SK-N-SH (cell line): ENCODE measurements around the gene ATP8A2. TPM values are rescaled to one million over a fixed set of nuclear protein-coding genes. Genes with fewer than 3 reads are reported as not detected.

Source experiments
- CTCF ChIA-PET: fragments of 300-600, 350-600 bp; formaldehyde crosslinking; extraction: SDS; loops from one replicate; lab custom pipeline; 2021; lab: Yijun Ruan, JAX
- POLR2A ChIA-PET: fragments of 350-600 bp; sonication (Branson Sonifier 250); formaldehyde crosslinking; extraction: SDS; loops from one replicate; lab custom pipeline; 2020; ENCODE audit warnings: antibody characterized with exemption, inconsistent platforms; lab: Yijun Ruan, JAX
- DNase-seq: peaks from one replicate; pipeline ENCODE4 v3.0.0; 2012
- H2AFZ ChIP-seq: fragments of 200-600 bp; sonication (generic); 2 replicates; pipeline ENCODE4 v1.8.1; 2016; ENCODE audit warnings: antibody characterized with exemption, mild to moderate bottlenecking, low read depth
- H3F3A ChIP-seq: fragments of 200-600 bp; sonication (generic); replicated peaks from 2 replicates; pipeline ENCODE3; 2016; ENCODE audit warnings: antibody characterized with exemption, mild to moderate bottlenecking; ENCODE audit not compliant: insufficient read depth
- H3K27ac ChIP-seq, 2 experiments: fragments of 200-500 bp in 1 of 2; fragments of 200-600 bp in 1 of 2; sonication (Bioruptor generic) in 1 of 2; sonication (generic), shearing (Covaris generic) in 1 of 2; 2 replicates each; pipeline versions ENCODE4 v1.5.1 to v1.6.1; 2014 to 2016; ENCODE audit warnings: low read depth in 2 of 2, inconsistent platforms in 1 of 2, low read length in 1 of 2, mild to moderate bottlenecking in 1 of 2, mixed read lengths in 1 of 2
- H3K27me3 ChIP-seq: fragments of 200-600 bp; sonication (generic), shearing (Covaris generic); 2 replicates; pipeline ENCODE4 v1.6.1; 2016; ENCODE audit warnings: mixed run types; ENCODE audit not compliant: insufficient read depth
- H3K36me3 ChIP-seq, 2 experiments: fragments of 200-500 bp in 1 of 2; fragments of 200-600 bp in 1 of 2; sonication (Bioruptor generic) in 1 of 2; sonication (generic) in 1 of 2; replicated peaks in 1 of 2; 2 replicates each; pipeline versions ENCODE3 to v1.5.1; 2014 to 2016; ENCODE audit warnings: low read length in 1 of 2, mild to moderate bottlenecking in 1 of 2; ENCODE audit not compliant: insufficient read depth in 2 of 2, control insufficient read depth in 1 of 2
- H3K4me1 ChIP-seq, 2 experiments: fragments of 200-500 bp in 1 of 2; fragments of 200-600 bp in 1 of 2; sonication (Bioruptor generic) in 1 of 2; sonication (generic), shearing (Covaris generic) in 1 of 2; 2 replicates each; pipeline versions ENCODE4 v1.5.1 to v1.6.1; 2014 to 2016; ENCODE audit warnings: low read depth in 1 of 2, low read length in 1 of 2, mixed run types in 1 of 2; ENCODE audit not compliant: insufficient read depth in 2 of 2, control insufficient read depth in 1 of 2
- H3K4me2 ChIP-seq: fragments of 200-600 bp; sonication (generic), shearing (Covaris generic); 2 replicates; pipeline ENCODE4 v1.6.1; 2017; ENCODE audit warnings: mixed run types
- H3K4me3 ChIP-seq, 2 experiments: fragments of 200-500 bp in 1 of 2; fragments of 200-600 bp in 1 of 2; sonication (Bioruptor generic) in 1 of 2; sonication (generic), shearing (Covaris generic) in 1 of 2; 2 replicates each; pipeline versions ENCODE4 v1.5.1 to v1.8.1; 2014 to 2016; ENCODE audit warnings: low read depth in 2 of 2, inconsistent platforms in 1 of 2, low read length in 1 of 2, mild to moderate bottlenecking in 1 of 2, mixed read lengths in 1 of 2, moderate library complexity in 1 of 2
- H3K79me2 ChIP-seq: fragments of 200-600 bp; sonication (generic); 2 replicates; pipeline ENCODE4 v1.8.1; 2017; ENCODE audit warnings: mild to moderate bottlenecking; ENCODE audit not compliant: insufficient read depth
- H3K9ac ChIP-seq: fragments of 200-600 bp; sonication (generic); 2 replicates; pipeline ENCODE4 v1.6.1; 2017; ENCODE audit warnings: mixed run types
- H3K9me2 ChIP-seq: fragments of 200-600 bp; sonication (generic); 2 replicates; pipeline ENCODE4 v1.6.1; 2017; ENCODE audit warnings: mixed run types
- H3K9me3 ChIP-seq: fragments of 200-600 bp; sonication (generic); 2 replicates; pipeline ENCODE4 v1.6.1; 2017; ENCODE audit warnings: mixed run types, mild to moderate bottlenecking, moderate library complexity
- H4K20me1 ChIP-seq: fragments of 200-600 bp; sonication (generic); 2 replicates; pipeline ENCODE4 v1.6.1; 2017; ENCODE audit warnings: mild to moderate bottlenecking, mixed run types; ENCODE audit not compliant: insufficient read depth
- FOXM1 ChIP-seq: IDR thresholded peaks from 2 replicates; pipeline ENCODE4 v1.4.0; 2012; ENCODE audit warnings: low read depth, mild to moderate bottlenecking
- GABPA ChIP-seq: IDR thresholded peaks from 2 replicates; pipeline ENCODE4 v1.4.0; 2012; ENCODE audit warnings: low read depth, mild to moderate bottlenecking
- IRF3 ChIP-seq: fragments of 150-350 bp; IDR thresholded peaks from 2 replicates; pipeline ENCODE4 v1.6.1; 2016; ENCODE audit warnings: mild to moderate bottlenecking, low read depth, low read length
- NFIC ChIP-seq: IDR thresholded peaks from 2 replicates; pipeline ENCODE4 v1.4.0; 2012; ENCODE audit warnings: borderline replicate concordance
- REST ChIP-seq: IDR thresholded peaks from 2 replicates; pipeline ENCODE4 v1.6.1; 2012; ENCODE audit warnings: mild to moderate bottlenecking, low read depth, low read length, moderate library complexity
- SIN3A ChIP-seq: IDR thresholded peaks from 2 replicates; pipeline ENCODE4 v1.6.1; 2012; ENCODE audit warnings: low read depth, mild to moderate bottlenecking, low read length, moderate library complexity, borderline replicate concordance
- SMC3 ChIP-seq: IDR thresholded peaks from 2 replicates; pipeline ENCODE4 v1.6.1; 2012; ENCODE audit warnings: low read depth, low read length, improper control_type of control experiment
- TEAD4 ChIP-seq: IDR thresholded peaks from 2 replicates; pipeline ENCODE4 v1.4.0; 2012; ENCODE audit warnings: mild to moderate bottlenecking, borderline replicate concordance; ENCODE audit not compliant: insufficient read depth
- WGBS: methylation state at CpG from one replicate; pipeline ENCODE4 v1.1.6; 2017; ENCODE audit warnings: low lambda C conversion rate; 5-methylcytosine and 5-hydroxymethylcytosine counted together
- polyA plus RNA-seq, 3 experiments: library from polyadenylated mRNA; depleted of rRNA; stranded (reverse); fragments of >200 nt; gene quantifications; 2 replicates each; pipeline ENCODE4 v1.2.3, GENCODE V29; 2012
- TF ChIP-seq, protein P1 (sequence below): IDR thresholded peaks from 2 replicates; pipeline ENCODE4 v1.4.0; 2012; ENCODE audit warnings: low read depth, borderline replicate concordance
- TF ChIP-seq, protein P2 (sequence below): fragments of 150-350 bp; IDR thresholded peaks from 2 replicates; pipeline ENCODE4 v1.6.1; 2017; ENCODE audit warnings: antibody characterized with exemption, low read length, low read depth, borderline replicate concordance
- TF ChIP-seq, protein P3 (sequence below): IDR thresholded peaks from 2 replicates; pipeline ENCODE4; 2012

Gene ATP8A2
- polyA plus RNA-seq, 1 of the 3 experiments (the other 2 are of a cell fraction), result 0.02 TPM

- WGBS, result 28% methylated on average over 6 of the region's 6 CpGs
- no peak for TF ChIP-seq IRF3
- TF ChIP-seq REST, result no peak
- TF ChIP-seq, protein P1, sequence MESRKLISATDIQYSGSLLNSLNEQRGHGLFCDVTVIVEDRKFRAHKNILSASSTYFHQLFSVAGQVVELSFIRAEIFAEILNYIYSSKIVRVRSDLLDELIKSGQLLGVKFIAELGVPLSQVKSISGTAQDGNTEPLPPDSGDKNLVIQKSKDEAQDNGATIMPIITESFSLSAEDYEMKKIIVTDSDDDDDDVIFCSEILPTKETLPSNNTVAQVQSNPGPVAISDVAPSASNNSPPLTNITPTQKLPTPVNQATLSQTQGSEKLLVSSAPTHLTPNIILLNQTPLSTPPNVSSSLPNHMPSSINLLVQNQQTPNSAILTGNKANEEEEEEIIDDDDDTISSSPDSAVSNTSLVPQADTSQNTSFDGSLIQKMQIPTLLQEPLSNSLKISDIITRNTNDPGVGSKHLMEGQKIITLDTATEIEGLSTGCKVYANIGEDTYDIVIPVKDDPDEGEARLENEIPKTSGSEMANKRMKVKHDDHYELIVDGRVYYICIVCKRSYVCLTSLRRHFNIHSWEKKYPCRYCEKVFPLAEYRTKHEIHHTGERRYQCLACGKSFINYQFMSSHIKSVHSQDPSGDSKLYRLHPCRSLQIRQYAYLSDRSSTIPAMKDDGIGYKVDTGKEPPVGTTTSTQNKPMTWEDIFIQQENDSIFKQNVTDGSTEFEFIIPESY, result no peak
These were observed 130.8 kb downstream of the ATP8A2 start for GRCh38 chr13:25502551-25502950.

GRCh38 chr13:25503856-25504255 lies 132.1 kb downstream of the ATP8A2 start:
- no peaks in the 10 kb centered on the region for H3K4me1 ChIP-seq
- H3K27me3 ChIP-seq, result no peaks in the 10 kb centered on the region
- ChIA-PET CTCF (interaction anchor here (1.7 kb wide), 1 partner anchor 71 kb away, joined by 4 read pairs; no protein-coding TSS in a partner anchor), POLR2A (no interaction called here)
- no peak overlapping the region for H3K9ac ChIP-seq
- WGBS, result 59% methylated on average over 4 of the region's 4 CpGs
- H3K4me2 ChIP-seq, result no peak overlapping the region
- H3K27ac ChIP-seq, result no peak overlapping the region
- TF ChIP-seq, protein P2, sequence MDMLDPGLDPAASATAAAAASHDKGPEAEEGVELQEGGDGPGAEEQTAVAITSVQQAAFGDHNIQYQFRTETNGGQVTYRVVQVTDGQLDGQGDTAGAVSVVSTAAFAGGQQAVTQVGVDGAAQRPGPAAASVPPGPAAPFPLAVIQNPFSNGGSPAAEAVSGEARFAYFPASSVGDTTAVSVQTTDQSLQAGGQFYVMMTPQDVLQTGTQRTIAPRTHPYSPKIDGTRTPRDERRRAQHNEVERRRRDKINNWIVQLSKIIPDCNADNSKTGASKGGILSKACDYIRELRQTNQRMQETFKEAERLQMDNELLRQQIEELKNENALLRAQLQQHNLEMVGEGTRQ, result no peak
- TF ChIP-seq GABPA (no peak), NFIC (no peak), SMC3 (no peak), TEAD4 (no peak), FOXM1 (no peak), SIN3A (no peak)
- TF ChIP-seq, protein P3, sequence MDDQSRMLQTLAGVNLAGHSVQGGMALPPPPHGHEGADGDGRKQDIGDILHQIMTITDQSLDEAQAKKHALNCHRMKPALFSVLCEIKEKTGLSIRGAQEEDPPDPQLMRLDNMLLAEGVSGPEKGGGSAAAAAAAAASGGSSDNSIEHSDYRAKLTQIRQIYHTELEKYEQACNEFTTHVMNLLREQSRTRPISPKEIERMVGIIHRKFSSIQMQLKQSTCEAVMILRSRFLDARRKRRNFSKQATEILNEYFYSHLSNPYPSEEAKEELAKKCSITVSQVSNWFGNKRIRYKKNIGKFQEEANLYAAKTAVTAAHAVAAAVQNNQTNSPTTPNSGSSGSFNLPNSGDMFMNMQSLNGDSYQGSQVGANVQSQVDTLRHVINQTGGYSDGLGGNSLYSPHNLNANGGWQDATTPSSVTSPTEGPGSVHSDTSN, result no peak
- no peaks in the 10 kb centered on the region for H3K36me3 ChIP-seq
- H3K9me2 ChIP-seq, result no peaks in the 10 kb centered on the region
- H3K79me2 ChIP-seq, result no peaks in the 10 kb centered on the region
- no peak overlapping the region for H3K4me3 ChIP-seq
- no peak for DNase-seq
- H4K20me1 ChIP-seq, result no peaks in the 10 kb centered on the region
- H3F3A ChIP-seq, result no peaks in the 10 kb centered on the region
- H3K9me3 ChIP-seq, result no peaks in the 10 kb centered on the region
- H2AFZ ChIP-seq, result no peak overlapping the region

More at GRCh38 chr13:25502551-25502950, 130.8 kb downstream of the ATP8A2 start:
- Histone ChIP-seq H3K36me3 (no peaks in the 10 kb centered on the region), H4K20me1 (no peaks in the 10 kb centered on the region), H3K79me2 (no peaks in the 10 kb centered on the region), H3K9me2 (no peaks in the 10 kb centered on the region), H2AFZ (no peak overlapping the region), H3K4me1 (no peaks in the 10 kb centered on the region), H3K27ac (no peak overlapping the region), H3F3A (no peaks in the 10 kb centered on the region), H3K4me3 (no peak overlapping the region), H3K4me2 (no peak overlapping the region), H3K9ac (no peak overlapping the region), H3K9me3 (no peaks in the 10 kb centered on the region), H3K27me3 (no peaks in the 10 kb centered on the region)
- POLR2A ChIA-PET, result no interaction called here
- CTCF ChIA-PET, result interaction anchor here (1.7 kb wide), 1 partner anchor 72 kb away, joined by 4 read pairs; no protein-coding TSS in a partner anchor
- DNase-seq, result no peak
